ENCODE measurements around the gene MED26. TPM values are rescaled to one million over a fixed set of nuclear protein-coding genes. Genes with fewer than 3 reads are reported as not detected.
A peak's percentile ranks its signal among the peaks of the same experiment; 100 is the strongest.

MED26 gene
- total and polyA plus RNA-seq, 2 experiments from 2014 or later, result 4.4 to 6.7 TPM

DNA sequence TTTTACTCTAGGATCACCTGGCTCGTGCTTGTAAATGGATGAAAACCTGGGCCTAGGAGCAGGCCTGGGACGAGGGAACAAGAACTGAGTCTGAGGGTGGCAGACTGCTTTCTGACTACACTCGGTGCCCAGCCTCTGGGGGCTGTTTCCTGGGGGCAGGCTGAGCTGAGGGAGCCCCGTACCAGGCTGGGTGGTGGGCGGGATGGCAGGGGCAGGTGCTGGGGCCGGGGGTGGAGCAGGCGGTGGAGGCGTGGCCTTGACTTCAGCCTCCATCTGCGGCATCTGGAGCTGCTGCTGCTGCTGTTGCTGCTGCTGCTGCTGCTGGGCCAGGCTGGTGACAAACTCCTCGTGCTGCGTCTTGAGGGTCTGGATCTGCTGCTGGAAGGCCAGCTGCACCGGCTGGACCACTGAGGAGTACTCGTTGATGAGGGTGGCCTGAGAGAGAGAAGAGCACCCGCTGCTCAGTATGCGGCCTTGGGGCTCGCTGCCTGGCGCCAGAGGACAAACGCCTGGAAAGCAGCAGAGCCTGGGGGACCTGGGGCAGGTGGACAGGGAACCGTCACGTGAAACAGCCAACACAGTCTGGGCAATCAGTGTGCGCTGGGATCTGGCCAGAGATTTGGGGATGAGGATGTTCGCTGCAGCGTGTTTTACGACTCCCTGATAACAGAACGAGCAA is 98.4 kb downstream of the MED26 start:
- Histone ChIP-seq H3K9me3 (ENCODE audit: low read depth) (no peaks in the 10 kb centered on the region), H3K4me2 (ENCODE audit: unreplicated experiment) (no peak overlapping the region), H3K36me3 (ENCODE audit: low read depth) (peaks cover 30% of the 10 kb centered on the region; the same call in 1 of the 2 replicates), H4K20me1 (ENCODE audit: insufficient read depth) (no peaks in the 10 kb centered on the region), H3K4me3 (no peak overlapping the region), H3K9me2 (ENCODE audit: insufficient read depth) (no peaks in the 10 kb centered on the region), H3F3A (ENCODE audit: insufficient read depth) (no peaks in the 10 kb centered on the region), H3K4me1 (ENCODE audit: insufficient read depth) (no peaks in the 10 kb centered on the region), H3K9ac (no peak overlapping the region), H3K27ac (no peak overlapping the region), H3K27me3 (replicated peaks; ENCODE audit: insufficient read depth) (no peaks in the 10 kb centered on the region), H2AFZ (no peak overlapping the region), H3K79me2 (ENCODE audit: insufficient read depth) (peaks cover 3% of the 10 kb centered on the region; the same call in 1 of the 2 replicates)
- WGBS, 2 experiments (ENCODE audit: low coverage in 1 of 2, low lambda C conversion rate in 2 of 2, missing lambda C conversion rate in 2 of 2), result 91 to 93% methylated on average over 20 to 25 of the region's 25 CpGs
- no peak for TF ChIP-seq EZH2 (IDR thresholded peaks at IDR 0.05; ENCODE audit: insufficient read depth, poor library complexity, severe bottlenecking)
- no peak for TF ChIP-seq EZH2phosphoT487 (IDR thresholded peaks at IDR 0.05; ENCODE audit: insufficient read depth, low read depth)
- in situ Hi-C loops (cut with MboI), result no loop called here
- DNase-seq, result no peak

DNA sequence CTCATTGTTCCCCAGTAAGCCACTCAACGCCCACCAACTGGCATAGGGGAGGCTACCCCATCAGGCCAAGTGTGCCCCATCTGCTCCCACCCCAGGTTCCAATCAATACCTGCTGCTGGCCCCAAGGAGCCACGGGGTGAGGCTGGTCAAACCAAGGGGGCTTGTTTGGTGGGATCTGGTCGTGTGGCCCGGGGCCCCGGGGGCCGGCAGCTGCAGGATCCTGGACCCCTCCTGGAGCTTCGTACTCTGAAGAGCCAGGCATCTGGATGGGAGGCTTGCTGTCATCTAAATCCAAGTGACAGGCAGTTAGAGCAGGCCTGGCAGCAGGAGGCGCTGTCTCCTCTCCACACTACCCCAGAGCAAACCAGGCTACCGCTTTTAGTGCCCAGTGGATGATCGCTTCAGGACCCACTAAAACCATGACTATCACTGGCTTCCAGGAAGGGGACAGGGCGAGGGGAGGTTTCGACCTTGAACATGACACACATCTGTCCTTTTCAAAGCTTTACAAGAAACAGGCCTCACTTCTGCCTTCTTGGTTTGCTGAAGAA is 100.0 kb downstream of the MED26 start:
- Histone ChIP-seq H3K27me3 (replicated peaks; ENCODE audit: insufficient read depth) (no peaks in the 10 kb centered on the region), H3K36me3 (ENCODE audit: low read depth) (peaks cover 34% of the 10 kb centered on the region; the same call in 1 of the 2 replicates), H3K9me3 (ENCODE audit: low read depth) (no peaks in the 10 kb centered on the region), H3K27ac (no peak overlapping the region), H3K4me1 (ENCODE audit: insufficient read depth) (no peaks in the 10 kb centered on the region), H3K9me2 (ENCODE audit: insufficient read depth) (no peaks in the 10 kb centered on the region), H3K9ac (no peak overlapping the region), H3K79me2 (ENCODE audit: insufficient read depth) (peaks cover 8% of the 10 kb centered on the region; the same call in 1 of the 2 replicates), H2AFZ (no peak overlapping the region), H3K4me2 (ENCODE audit: unreplicated experiment) (no peak overlapping the region), H4K20me1 (ENCODE audit: insufficient read depth) (no peaks in the 10 kb centered on the region), H3K4me3 (no peak overlapping the region), H3F3A (ENCODE audit: insufficient read depth) (no peaks in the 10 kb centered on the region)
- TF ChIP-seq EZH2phosphoT487 (IDR thresholded peaks at IDR 0.05; ENCODE audit: insufficient read depth, low read depth) (no peak), EZH2 (IDR thresholded peaks at IDR 0.05; ENCODE audit: insufficient read depth, poor library complexity, severe bottlenecking) (no peak)
- in situ Hi-C loops (cut with MboI), result no loop called here
- peak; percentile 34 for DNase-seq
- 87 to 93% methylated on average over 12 of the region's 12 CpGs for WGBS, 2 experiments (ENCODE audit: low coverage in 1 of 2, low lambda C conversion rate in 2 of 2, missing lambda C conversion rate in 2 of 2)

DNA sequence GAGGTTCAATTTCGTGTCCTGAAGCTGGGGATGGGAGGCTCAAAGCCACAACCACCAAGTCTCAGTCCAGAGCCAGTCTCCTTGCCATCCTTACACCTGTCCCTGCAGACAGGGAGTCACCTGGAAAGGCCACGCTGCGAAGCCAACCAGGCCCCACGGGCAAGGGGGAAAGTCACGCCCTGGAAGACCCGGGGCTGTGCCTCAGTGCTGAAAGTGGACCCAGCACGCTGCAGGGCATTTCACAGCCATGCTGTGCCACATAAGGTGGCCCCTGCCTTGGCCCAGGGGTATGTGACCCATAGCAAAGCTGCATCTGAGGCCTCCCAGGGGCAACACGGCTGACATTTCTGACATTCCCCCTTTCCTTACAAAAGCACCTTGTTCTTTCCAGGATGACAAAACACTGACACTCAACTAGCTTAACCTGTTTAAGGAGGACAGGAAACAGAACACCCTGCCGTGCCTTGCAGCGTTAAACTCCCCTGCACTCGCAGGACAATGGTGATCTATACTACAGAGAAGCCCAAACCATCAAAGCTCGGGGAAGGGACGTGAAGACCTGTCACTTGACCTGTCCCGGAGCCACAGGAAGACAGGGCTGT is 100.6 kb downstream of the MED26 start:
- no peaks in the 10 kb centered on the region for H3F3A ChIP-seq (ENCODE audit: insufficient read depth)
- H3K36me3 ChIP-seq (ENCODE audit: low read depth), result peaks cover 34% of the 10 kb centered on the region; the same call in 1 of the 2 replicates
- no peaks in the 10 kb centered on the region for H3K9me2 ChIP-seq (ENCODE audit: insufficient read depth)
- DNase-seq, result no peak
- H4K20me1 ChIP-seq (ENCODE audit: insufficient read depth), result no peaks in the 10 kb centered on the region
- in situ Hi-C loops (cut with MboI), result no loop called here
- H2AFZ ChIP-seq, result no peak overlapping the region
- no peaks in the 10 kb centered on the region for H3K9me3 ChIP-seq (ENCODE audit: low read depth)
- no peak overlapping the region for H3K9ac ChIP-seq
- TF ChIP-seq EZH2phosphoT487 (IDR thresholded peaks at IDR 0.05; ENCODE audit: insufficient read depth, low read depth) (no peak), EZH2 (IDR thresholded peaks at IDR 0.05; ENCODE audit: insufficient read depth, poor library complexity, severe bottlenecking) (no peak)
- no peaks in the 10 kb centered on the region for H3K4me1 ChIP-seq (ENCODE audit: insufficient read depth)
- no peaks in the 10 kb centered on the region for H3K27me3 ChIP-seq (replicated peaks; ENCODE audit: insufficient read depth)
- no peak overlapping the region for H3K4me2 ChIP-seq (ENCODE audit: unreplicated experiment)
- H3K4me3 ChIP-seq, result no peak overlapping the region
- whole genome bisulfite sequencing, 2 experiments (ENCODE audit: low coverage in 1 of 2, low lambda C conversion rate in 2 of 2, missing lambda C conversion rate in 2 of 2), result 87 to 90% methylated on average over 14 of the region's 14 CpGs
- H3K79me2 ChIP-seq (ENCODE audit: insufficient read depth), result peaks cover 8% of the 10 kb centered on the region; the same call in 1 of the 2 replicates
- H3K27ac ChIP-seq, result no peak overlapping the region

DNA sequence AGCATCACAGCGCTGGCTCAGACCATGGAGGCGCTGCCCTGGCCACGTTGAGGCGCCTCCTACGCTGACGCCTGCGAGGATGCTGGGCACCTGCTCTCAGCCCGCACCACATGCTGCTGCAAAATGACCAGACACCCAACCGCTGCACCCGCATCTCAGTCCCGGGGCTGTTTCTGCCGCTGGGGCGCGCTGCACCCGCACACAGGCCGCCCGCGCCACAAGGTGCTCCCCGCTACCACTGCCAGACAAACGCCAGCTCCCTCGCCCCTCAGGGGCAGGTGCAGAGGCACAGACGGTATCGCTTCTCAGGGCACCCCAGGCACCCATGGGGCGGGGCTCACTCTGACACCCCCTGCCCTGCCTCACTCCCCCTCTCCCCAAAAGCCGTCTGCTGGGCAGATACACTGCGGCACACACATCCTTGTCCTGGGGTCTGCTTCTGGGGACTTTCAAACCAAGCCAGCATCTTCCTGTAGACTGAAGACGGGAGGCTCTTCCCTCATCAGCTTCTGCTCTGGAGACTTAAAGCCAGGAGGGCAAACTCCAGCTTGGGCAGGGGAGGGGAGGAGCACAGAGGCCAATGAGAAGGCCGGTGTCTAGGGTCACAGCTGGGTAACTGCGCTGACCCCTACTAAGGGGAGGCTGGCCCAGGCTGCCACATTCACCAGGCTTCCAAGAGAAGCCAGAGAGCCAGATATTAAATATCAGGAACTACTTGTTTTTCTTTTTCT is 102.1 kb downstream of the MED26 start:
- no peaks in the 10 kb centered on the region for H3F3A ChIP-seq (ENCODE audit: insufficient read depth)
- no peak overlapping the region for H3K4me3 ChIP-seq
- no peaks in the 10 kb centered on the region for H4K20me1 ChIP-seq (ENCODE audit: insufficient read depth)
- no peak overlapping the region for H3K4me2 ChIP-seq (ENCODE audit: unreplicated experiment)
- no peak overlapping the region for H2AFZ ChIP-seq
- in situ Hi-C loops (cut with MboI), result no loop called here
- no peaks in the 10 kb centered on the region for H3K9me3 ChIP-seq (ENCODE audit: low read depth)
- peaks cover 8% of the 10 kb centered on the region; the same call in 1 of the 2 replicates for H3K79me2 ChIP-seq (ENCODE audit: insufficient read depth)
- no peak overlapping the region for H3K9ac ChIP-seq
- no peak for DNase-seq
- peaks cover 34% of the 10 kb centered on the region; the same call in 1 of the 2 replicates for H3K36me3 ChIP-seq (ENCODE audit: low read depth)
- 97% methylated on average over 23 to 26 of the region's 29 CpGs for WGBS, 2 experiments (ENCODE audit: low coverage in 1 of 2, low lambda C conversion rate in 2 of 2, missing lambda C conversion rate in 2 of 2)
- H3K4me1 ChIP-seq (ENCODE audit: insufficient read depth), result no peaks in the 10 kb centered on the region
- no peak overlapping the region for H3K27ac ChIP-seq
- no peak for TF ChIP-seq EZH2 (IDR thresholded peaks at IDR 0.05; ENCODE audit: insufficient read depth, poor library complexity, severe bottlenecking)
- TF ChIP-seq EZH2phosphoT487 (IDR thresholded peaks at IDR 0.05; ENCODE audit: insufficient read depth, low read depth), result no peak
- H3K9me2 ChIP-seq (ENCODE audit: insufficient read depth), result no peaks in the 10 kb centered on the region
- H3K27me3 ChIP-seq (replicated peaks; ENCODE audit: insufficient read depth), result no peaks in the 10 kb centered on the region

Measured in GM23248 (cell line).